ENCODE results near the gene ANKRD35. TPM values are rescaled to one million over a fixed set of nuclear protein-coding genes. Genes with fewer than 3 reads are reported as not detected.

ANKRD35 gene
- total RNA-seq, 1 experiment from 2014 or later = 0.34 TPM

DNA sequence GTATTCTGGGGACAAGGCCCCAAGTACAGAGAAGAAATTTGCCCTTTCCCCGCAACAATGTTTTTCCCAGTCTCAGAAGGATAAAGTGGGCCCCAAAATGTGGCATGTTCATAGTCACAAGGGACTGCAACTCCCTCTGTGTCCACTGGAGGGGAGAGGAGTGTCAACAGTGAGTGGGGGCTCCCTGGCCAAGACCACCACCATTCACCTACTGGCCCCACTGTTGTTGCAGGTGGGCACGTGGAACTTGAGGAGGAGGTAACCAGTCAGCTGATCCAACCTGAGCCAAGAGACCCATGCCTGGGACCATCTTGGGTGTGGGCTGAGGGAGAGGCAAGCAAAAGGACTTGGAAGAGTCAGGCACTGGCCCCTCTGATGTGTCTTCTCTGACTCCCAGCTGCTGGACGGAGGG is 39.5 kb downstream of the ANKRD35 start:
- peak in 1 of 2 experiments; percentile 43 for DNase-seq
- BruUV-seq (replicated peaks) = no TSS peak
- Histone ChIP-seq H3K27me3 (replicated peaks; ENCODE audit: control insufficient read depth, insufficient read depth, low read length) (no peaks in the 10 kb centered on the region), H3K9me3 (no peaks in the 10 kb centered on the region), H3K4me3 (ENCODE audit: low read depth, low read length) (peak overlapping the region; percentile 61), H3K4me1 (peaks cover 7% of the 10 kb centered on the region), H3K36me3 (ENCODE audit: control insufficient read depth, insufficient read depth, low read length) (peaks cover 3% of the 10 kb centered on the region)
- H3K36me3 Mint-ChIP-seq (ENCODE audit: insufficient read depth, unreplicated experiment) = peaks cover 26% of the 10 kb centered on the region
- intact Hi-C loops (cut with micrococcal nuclease; ENCODE audit: unreplicated experiment) = no loop called here
- no peaks in the 10 kb centered on the region for H3K9me3 Mint-ChIP-seq (ENCODE audit: unreplicated experiment)
- POLR2A ChIA-PET = interaction anchor here (4.0 kb wide), 1 partner anchor 13 kb away, joined by 30 read pairs; the partner anchor contains the start of gene PIAS3
- H3K4me1 Mint-ChIP-seq (ENCODE audit: low read depth, unreplicated experiment) = no peaks in the 10 kb centered on the region
- no peak overlapping the region for H3K4me3 Mint-ChIP-seq (ENCODE audit: unreplicated experiment)
- TF ChIP-seq, protein P1, sequence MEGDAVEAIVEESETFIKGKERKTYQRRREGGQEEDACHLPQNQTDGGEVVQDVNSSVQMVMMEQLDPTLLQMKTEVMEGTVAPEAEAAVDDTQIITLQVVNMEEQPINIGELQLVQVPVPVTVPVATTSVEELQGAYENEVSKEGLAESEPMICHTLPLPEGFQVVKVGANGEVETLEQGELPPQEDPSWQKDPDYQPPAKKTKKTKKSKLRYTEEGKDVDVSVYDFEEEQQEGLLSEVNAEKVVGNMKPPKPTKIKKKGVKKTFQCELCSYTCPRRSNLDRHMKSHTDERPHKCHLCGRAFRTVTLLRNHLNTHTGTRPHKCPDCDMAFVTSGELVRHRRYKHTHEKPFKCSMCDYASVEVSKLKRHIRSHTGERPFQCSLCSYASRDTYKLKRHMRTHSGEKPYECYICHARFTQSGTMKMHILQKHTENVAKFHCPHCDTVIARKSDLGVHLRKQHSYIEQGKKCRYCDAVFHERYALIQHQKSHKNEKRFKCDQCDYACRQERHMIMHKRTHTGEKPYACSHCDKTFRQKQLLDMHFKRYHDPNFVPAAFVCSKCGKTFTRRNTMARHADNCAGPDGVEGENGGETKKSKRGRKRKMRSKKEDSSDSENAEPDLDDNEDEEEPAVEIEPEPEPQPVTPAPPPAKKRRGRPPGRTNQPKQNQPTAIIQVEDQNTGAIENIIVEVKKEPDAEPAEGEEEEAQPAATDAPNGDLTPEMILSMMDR (IDR thresholded peaks at IDR 0.05; ENCODE audit: insufficient read depth in 1 of 2, low read depth in 1 of 2, low read length in 1 of 2, severe bottlenecking in 1 of 2, unreplicated experiment in 1 of 2) = peak; percentile 56 to 69
- H3K27ac Mint-ChIP-seq (ENCODE audit: unreplicated experiment) = no peak overlapping the region
- CTCF ChIA-PET = interaction anchor here (0.8 to 6.5 kb wide), 4 partner anchors 12 to 118 kb away, joined by 3 to 136 read pairs (median 6); partner anchors contain the start of genes ANKRD34A, LIX1L, PIAS3 and POLR3GL
- no peaks in the 10 kb centered on the region for H3K27me3 Mint-ChIP-seq (ENCODE audit: insufficient read depth, unreplicated experiment)

DNA sequence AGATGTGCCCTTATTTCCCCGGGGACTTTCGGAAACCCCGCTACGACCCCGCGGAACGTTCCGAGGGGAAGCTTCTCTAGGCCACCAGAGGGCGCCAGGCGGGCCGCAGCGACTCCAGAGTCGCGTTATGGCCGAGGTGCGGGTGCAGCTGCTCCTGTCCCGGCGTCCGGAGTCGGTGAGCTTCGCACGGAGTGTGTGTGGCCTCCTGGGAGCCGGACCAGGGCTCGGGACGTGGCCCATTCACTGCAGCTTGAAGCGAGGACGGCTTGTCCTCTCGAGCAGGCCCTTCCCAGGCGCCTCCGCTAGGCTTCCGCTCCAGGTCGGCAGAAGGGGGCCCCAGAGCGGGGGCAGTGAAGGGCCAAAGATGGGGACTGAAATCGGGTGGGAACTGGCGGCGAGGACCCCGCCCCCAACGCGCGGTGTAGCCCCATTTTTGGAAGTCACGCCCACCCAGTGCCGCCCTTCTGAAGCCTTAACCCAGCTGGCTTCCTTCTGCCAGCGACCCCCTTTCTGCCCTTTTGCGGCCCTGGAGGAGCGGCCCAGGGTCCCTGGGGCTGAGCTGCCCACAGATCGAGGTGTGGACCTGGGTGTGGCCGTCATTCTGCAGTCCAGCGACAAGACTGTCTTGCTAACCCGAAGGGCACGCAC is 40.0 kb downstream of the ANKRD35 start, which contains the start of gene NUDT17:
Gene NUDT17, plus strand, starts transcription at position 117 of the 648 bp plus-strand sequence. Its CDS starts 11 bp downstream, at position 128.
- intact Hi-C loops (cut with micrococcal nuclease; ENCODE audit: unreplicated experiment) = loop anchor here (1.0 to 2.0 kb wide), 3 partner anchors 13 to 167 kb away; partner anchors contain the start of gene ITGA10
- H3K9me3 Mint-ChIP-seq (ENCODE audit: unreplicated experiment) = no peaks in the 10 kb centered on the region
- no peak within 1 kb of the TSS for H3K27ac Mint-ChIP-seq (ENCODE audit: unreplicated experiment)
- H3K4me1 ChIP-seq = peaks cover 7% of the 10 kb centered on the region
- ChIA-PET POLR2A (interaction anchor here (0.6 to 4.0 kb wide), 3 partner anchors 14 to 82 kb away, joined by 3 to 30 read pairs (median 4); partner anchors contain the start of genes PIAS3 and RBM8A), CTCF (interaction anchor here (0.6 to 6.5 kb wide), 27 partner anchors 12 to 260 kb away, joined by 3 to 136 read pairs (median 4); partner anchors contain the start of genes ANKRD34A, ANKRD35, ITGA10 and LIX1L)
- H3K27me3 ChIP-seq (replicated peaks; ENCODE audit: control insufficient read depth, insufficient read depth, low read length) = no peaks in the 10 kb centered on the region
- no peaks in the 10 kb centered on the region for H3K4me1 Mint-ChIP-seq (ENCODE audit: low read depth, unreplicated experiment)
- TF ChIP-seq, protein P1 (IDR thresholded peaks at IDR 0.05; ENCODE audit: insufficient read depth in 1 of 2, low read depth in 1 of 2, low read length in 1 of 2, severe bottlenecking in 1 of 2, unreplicated experiment in 1 of 2) = peak; percentile 91 to 96
- no peaks in the 10 kb centered on the region for H3K27me3 Mint-ChIP-seq (ENCODE audit: insufficient read depth, unreplicated experiment)
- no TSS peak for BruUV-seq (replicated peaks)
- H3K4me3 ChIP-seq (ENCODE audit: low read depth, low read length) = peak within 1 kb of the TSS; percentile 61
- H3K36me3 Mint-ChIP-seq (ENCODE audit: insufficient read depth, unreplicated experiment) = peaks cover 27% of the 10 kb centered on the region
- peaks cover 4% of the 10 kb centered on the region for H3K36me3 ChIP-seq (ENCODE audit: control insufficient read depth, insufficient read depth, low read length)
- H3K9me3 ChIP-seq = no peaks in the 10 kb centered on the region
- H3K4me3 Mint-ChIP-seq (ENCODE audit: unreplicated experiment) = no peak within 1 kb of the TSS
- peak; percentile 81 to 84 for DNase-seq

DNA sequence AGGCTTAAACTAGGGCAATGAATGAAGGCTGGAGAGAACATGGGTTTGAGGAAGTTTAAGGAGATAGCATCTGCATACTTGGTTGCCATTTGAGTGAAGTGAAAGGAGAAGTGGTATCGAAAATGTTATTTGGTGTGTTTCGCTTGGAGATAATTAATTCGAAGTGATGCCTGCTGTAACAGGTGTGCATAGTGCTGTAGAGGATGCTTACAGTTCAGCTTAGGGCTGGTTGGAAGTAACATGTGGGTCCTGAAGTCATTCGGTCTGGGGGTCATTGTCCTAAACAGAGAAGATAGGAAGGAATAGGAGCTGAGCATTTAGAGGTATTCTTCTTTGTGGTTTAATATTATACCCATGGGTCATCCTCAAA is 40.5 kb downstream of the ANKRD35 start:
- no TSS peak for BruUV-seq (replicated peaks)
- H3K36me3 ChIP-seq (ENCODE audit: control insufficient read depth, insufficient read depth, low read length) = peaks cover 1% of the 10 kb centered on the region
- H3K4me1 Mint-ChIP-seq (ENCODE audit: low read depth, unreplicated experiment) = no peaks in the 10 kb centered on the region

More for the DNA sequence above, 40.5 kb downstream of the ANKRD35 start:
- CTCF ChIA-PET = interaction anchor here (0.6 to 6.5 kb wide), 22 partner anchors 12 to 260 kb away, joined by 3 to 136 read pairs (median 4); partner anchors contain the start of genes ANKRD34A, ANKRD35, ITGA10 and PDZK1
- POLR2A ChIA-PET = interaction anchor here (1.5 to 4.0 kb wide), 2 partner anchors 14 to 82 kb away, joined by 3 to 30 read pairs; partner anchors contain the start of genes PIAS3 and RBM8A
- TF ChIP-seq, protein P1 (IDR thresholded peaks at IDR 0.05; ENCODE audit: insufficient read depth in 1 of 2, low read depth in 1 of 2, low read length in 1 of 2, severe bottlenecking in 1 of 2, unreplicated experiment in 1 of 2) = no peak
- Mint-ChIP-seq H3K9me3 (ENCODE audit: unreplicated experiment) (no peaks in the 10 kb centered on the region), H3K4me3 (ENCODE audit: unreplicated experiment) (no peak overlapping the region), H3K27me3 (ENCODE audit: insufficient read depth, unreplicated experiment) (no peaks in the 10 kb centered on the region), H3K36me3 (ENCODE audit: insufficient read depth, unreplicated experiment) (peaks cover 29% of the 10 kb centered on the region), H3K27ac (ENCODE audit: unreplicated experiment) (no peak overlapping the region)
- intact Hi-C loops (cut with micrococcal nuclease; ENCODE audit: unreplicated experiment) = loop anchor here (1.0 to 2.0 kb wide), 3 partner anchors 13 to 168 kb away; partner anchors contain the start of gene ITGA10
- DNase-seq = no peak
- no peaks in the 10 kb centered on the region for H3K9me3 ChIP-seq
- no peaks in the 10 kb centered on the region for H3K27me3 ChIP-seq (replicated peaks; ENCODE audit: control insufficient read depth, insufficient read depth, low read length)
- peak overlapping the region; percentile 61 for H3K4me3 ChIP-seq (ENCODE audit: low read depth, low read length)
- H3K4me1 ChIP-seq = peaks cover 7% of the 10 kb centered on the region

All from Caco-2 (cell line).